HEK293T (cell line): ENCODE results near the gene CEND1.

Experiments used
- ELF4 ChIP-seq: fragments of 450-650 bp; IDR thresholded peaks from 2 replicates; pipeline ENCODE4 v1.6.1; 2017; ENCODE audit warnings: antibody characterized with exemption
- SUZ12 ChIP-seq: fragments of 450-650 bp; IDR thresholded peaks from 2 replicates; pipeline ENCODE4 v1.6.1; 2016; ENCODE audit warnings: mild to moderate bottlenecking

GRCh38 chr11:836274-836673 lies 46.4 kb upstream of the CEND1 start:
- TF ChIP-seq ELF4 (no peak), SUZ12 (no peak)
